ENCODE measurements around the gene PCDH1. TPM values are rescaled to one million over a fixed set of nuclear protein-coding genes. Genes with fewer than 3 reads are reported as not detected.

PCDH1 gene
- total RNA-seq, 1 donor from 2014 or later = 5.4 TPM

GRCh38 chr5:141828162-141828561, 50.0 kb downstream of the PCDH1 start:
- no peak overlapping the region for H3K27ac Mint-ChIP-seq
- no peak overlapping the region for H3K4me3 Mint-ChIP-seq
- H3K9me3 Mint-ChIP-seq = peaks cover 6% of the 10 kb centered on the region
- H3K36me3 Mint-ChIP-seq = no peaks in the 10 kb centered on the region
- H3K4me1 Mint-ChIP-seq = peaks cover 9% of the 10 kb centered on the region
- TF ChIP-seq CTCF (IDR thresholded peaks at IDR 0.05; ENCODE audit: unreplicated experiment) = no peak
- DNase-seq (ENCODE audit: low spot score in 2 of 2, unreplicated experiment in 2 of 2) = no peak
- peaks cover 14% of the 10 kb centered on the region for H3K27me3 Mint-ChIP-seq (ENCODE audit: low read depth)

DNA sequence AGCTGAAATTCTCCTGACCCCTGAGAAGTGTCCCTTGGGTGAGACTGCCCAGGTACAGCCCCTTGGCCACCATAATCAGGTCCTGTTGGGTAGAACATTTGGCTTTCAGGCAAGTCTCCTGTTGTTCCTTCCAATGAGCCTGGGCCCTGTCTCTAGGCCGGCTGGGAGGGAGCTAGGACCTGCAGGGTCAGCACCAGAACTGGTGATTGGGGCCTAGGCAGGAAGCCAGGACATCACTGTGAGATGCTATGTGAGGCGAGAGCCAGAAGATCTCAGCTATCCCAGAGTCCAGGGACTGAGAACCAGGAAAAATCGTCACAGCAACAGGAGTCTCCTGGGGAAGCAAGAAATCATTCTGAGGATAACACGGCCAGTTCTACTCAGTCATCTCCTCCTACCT, 51.5 kb downstream of the PCDH1 start:
- Mint-ChIP-seq H3K4me1 (peaks cover 2% of the 10 kb centered on the region), H3K36me3 (no peaks in the 10 kb centered on the region), H3K27me3 (ENCODE audit: low read depth) (peaks cover 14% of the 10 kb centered on the region), H3K9me3 (no peaks in the 10 kb centered on the region), H3K27ac (no peak overlapping the region), H3K4me3 (no peak overlapping the region)
- DNase-seq (ENCODE audit: low spot score in 2 of 2, unreplicated experiment in 2 of 2) = no peak
- TF ChIP-seq CTCF (IDR thresholded peaks at IDR 0.05; ENCODE audit: unreplicated experiment) = no peak

GRCh38 chr5:141825791-141826560, 52.2 kb downstream of the PCDH1 start:
- peaks cover 12% of the 10 kb centered on the region for H3K27me3 Mint-ChIP-seq (ENCODE audit: low read depth)
- H3K27ac Mint-ChIP-seq = no peak overlapping the region
- TF ChIP-seq CTCF (IDR thresholded peaks at IDR 0.05; ENCODE audit: unreplicated experiment) = no peak
- no peak for DNase-seq (ENCODE audit: low spot score in 2 of 2, unreplicated experiment in 2 of 2)
- H3K4me1 Mint-ChIP-seq = peaks cover 5% of the 10 kb centered on the region
- H3K9me3 Mint-ChIP-seq = no peaks in the 10 kb centered on the region
- no peaks in the 10 kb centered on the region for H3K36me3 Mint-ChIP-seq
- H3K4me3 Mint-ChIP-seq = no peak overlapping the region

DNA sequence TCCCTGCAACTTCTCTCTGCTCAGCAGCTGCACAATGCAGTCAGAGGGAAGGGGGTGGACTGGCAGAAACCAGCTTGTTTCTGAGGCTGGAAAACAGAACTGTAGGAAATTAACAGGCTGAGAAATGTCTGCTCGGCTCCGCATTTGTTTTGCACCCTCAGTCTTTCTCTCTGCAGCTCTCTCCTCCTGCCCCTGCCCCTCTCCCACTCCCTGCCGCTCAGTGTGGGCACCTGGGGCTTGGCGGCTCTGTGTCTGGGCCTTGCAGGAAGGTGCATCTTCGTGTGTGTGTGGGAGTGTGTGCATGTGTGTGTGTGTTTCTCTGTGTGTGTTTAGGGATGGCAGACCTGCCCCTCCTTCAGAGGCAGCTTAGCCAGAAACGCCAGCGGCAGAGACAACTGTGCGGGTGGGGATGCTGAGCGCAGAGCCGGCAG, 53.0 kb downstream of the PCDH1 start:
- DNase-seq (ENCODE audit: low spot score in 2 of 2, unreplicated experiment in 2 of 2) = no peak
- no peak overlapping the region for H3K27ac Mint-ChIP-seq

GRCh38 chr5:141824717-141825116, 53.5 kb downstream of the PCDH1 start:
- no peak overlapping the region for H3K27ac Mint-ChIP-seq

More for the DNA sequence above, 53.0 kb downstream of the PCDH1 start:
- Mint-ChIP-seq H3K4me3 (no peak overlapping the region), H3K36me3 (no peaks in the 10 kb centered on the region), H3K27me3 (ENCODE audit: low read depth) (peaks cover 10% of the 10 kb centered on the region), H3K9me3 (no peaks in the 10 kb centered on the region), H3K4me1 (peaks cover 5% of the 10 kb centered on the region)
- TF ChIP-seq CTCF (IDR thresholded peaks at IDR 0.05; ENCODE audit: unreplicated experiment) = no peak

More at GRCh38 chr5:141824717-141825116, 53.5 kb downstream of the PCDH1 start:
- Mint-ChIP-seq H3K9me3 (no peaks in the 10 kb centered on the region), H3K4me3 (no peak overlapping the region), H3K4me1 (peaks cover 5% of the 10 kb centered on the region), H3K36me3 (no peaks in the 10 kb centered on the region), H3K27me3 (ENCODE audit: low read depth) (peaks cover 9% of the 10 kb centered on the region)
- no peak for TF ChIP-seq CTCF (IDR thresholded peaks at IDR 0.05; ENCODE audit: unreplicated experiment)
- no peak for DNase-seq (ENCODE audit: low spot score in 2 of 2, unreplicated experiment in 2 of 2)

Measured in mesothelial cell of epicardium (in vitro differentiated cells).